Measurements from ENCODE around the gene GDI2.
A peak's percentile ranks its signal among the peaks of the same experiment; 100 is the strongest.
"Not testable (repeated sequence)": the region's sequence is repeated elsewhere in the genome, so short reads cannot be mapped to it uniquely, and the experiment has no call there.

GDI2 gene

DNA sequence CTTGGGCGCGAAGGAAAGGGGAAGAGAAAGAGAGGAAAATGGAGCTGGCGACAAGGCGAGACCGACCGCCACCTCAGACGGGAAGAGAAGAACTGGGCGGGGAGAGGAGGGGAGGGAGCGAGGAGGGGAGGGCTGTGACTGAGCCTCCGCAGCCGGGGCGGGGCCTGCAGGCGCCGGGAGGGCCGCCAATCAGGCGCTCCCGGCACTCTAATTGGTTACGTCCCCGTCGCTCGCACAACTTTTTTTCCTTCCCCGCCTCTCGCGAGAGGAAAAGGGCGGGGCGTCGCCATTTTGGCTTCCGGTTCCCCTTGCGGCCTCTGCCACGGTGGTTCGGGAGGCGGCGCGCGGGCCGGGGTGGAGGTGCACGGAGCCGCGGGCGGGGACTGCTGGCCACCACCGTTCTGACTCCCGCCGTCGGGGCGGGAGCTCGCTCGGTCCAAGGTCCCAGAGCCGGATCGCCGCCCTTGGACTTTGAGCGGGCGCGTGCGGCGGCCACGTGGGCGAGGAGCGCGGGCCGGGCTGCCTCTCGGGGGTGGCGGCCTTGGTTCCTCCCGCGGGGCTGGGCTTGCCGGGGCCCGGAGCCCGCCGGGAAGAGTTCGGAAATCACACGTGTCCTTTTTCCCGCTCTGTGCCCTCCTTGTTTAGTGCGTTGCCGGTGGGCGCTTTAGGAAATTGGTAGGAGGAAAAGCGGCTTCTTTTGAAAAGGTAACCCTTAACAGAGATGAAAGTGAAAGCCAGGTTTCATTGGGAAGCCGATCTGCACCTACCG lies at the start of gene GDI2:
Gene GDI2 (minus strand): TSS at position 94 of the 769 bp plus-strand sequence. CDS start 176 bp downstream, outside the sequence.
- Histone ChIP-seq H3K4me1 (ENCODE audit: control insufficient read depth, insufficient read depth, low read length) (peaks cover 18% of the 10 kb centered on the region), H3K4me3 (ENCODE audit: low read depth, low read length) (peak within 1 kb of the TSS; percentile 100), H3K36me3 (ENCODE audit: control insufficient read depth, insufficient read depth, low read length) (0 out of 2 replicates have a peak, but pooled peaks cover 4% of the 10 kb centered on the region), H3K27me3 (ENCODE audit: control insufficient read depth, insufficient read depth, low read length) (no peaks in the 10 kb centered on the region), H3K27ac (ENCODE audit: low read depth, low read length) (peak within 1 kb of the TSS; percentile 98), H3K9me3 (ENCODE audit: control insufficient read depth, insufficient read depth, low read depth, low read length) (no peaks in the 10 kb centered on the region), H3K9ac (ENCODE audit: low read length) (peak within 1 kb of the TSS; percentile 98)

DNA sequence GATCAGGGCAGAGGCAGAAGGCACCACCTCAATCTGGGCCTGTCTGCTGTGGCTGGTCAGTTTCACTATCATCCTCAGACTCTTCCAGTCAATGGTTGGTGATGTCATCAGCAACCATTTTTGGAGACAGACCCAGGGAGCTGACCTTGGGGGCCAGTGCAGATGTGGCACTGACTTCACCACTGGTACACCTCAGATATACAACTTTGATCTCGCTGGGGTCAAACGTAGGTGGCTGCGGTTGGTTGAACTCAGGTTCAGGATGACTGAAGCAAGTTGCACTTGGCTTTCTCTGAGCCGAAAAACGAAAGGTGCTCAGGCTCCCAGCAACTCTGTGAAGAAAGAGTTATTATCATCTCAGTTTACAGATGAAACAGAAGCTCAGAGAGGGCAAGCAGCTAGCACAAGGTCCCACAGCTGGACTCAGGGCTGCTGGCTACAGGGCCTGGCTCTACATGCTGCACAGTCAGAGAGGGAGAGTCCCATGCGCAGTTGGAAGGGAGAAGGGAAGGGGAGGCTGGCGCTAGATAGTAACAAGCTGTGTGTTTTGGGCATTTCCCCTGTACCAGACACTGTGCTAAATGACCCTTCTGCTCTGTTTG lies 49.2 kb upstream of the GDI2 start:
- Histone ChIP-seq H3K36me3 (ENCODE audit: control insufficient read depth, insufficient read depth, low read length) (peaks cover 4% of the 10 kb centered on the region; the same call in 1 of the 2 replicates), H3K27me3 (ENCODE audit: control insufficient read depth, insufficient read depth, low read length) (no peaks in the 10 kb centered on the region), H3K4me3 (ENCODE audit: low read depth, low read length) (no peak overlapping the region), H3K4me1 (ENCODE audit: control insufficient read depth, insufficient read depth, low read length) (no peaks in the 10 kb centered on the region), H3K9me3 (ENCODE audit: control insufficient read depth, insufficient read depth, low read depth, low read length) (no peaks in the 10 kb centered on the region), H3K27ac (ENCODE audit: low read depth, low read length) (no peak overlapping the region), H3K9ac (ENCODE audit: low read length) (no peak overlapping the region)

DNA sequence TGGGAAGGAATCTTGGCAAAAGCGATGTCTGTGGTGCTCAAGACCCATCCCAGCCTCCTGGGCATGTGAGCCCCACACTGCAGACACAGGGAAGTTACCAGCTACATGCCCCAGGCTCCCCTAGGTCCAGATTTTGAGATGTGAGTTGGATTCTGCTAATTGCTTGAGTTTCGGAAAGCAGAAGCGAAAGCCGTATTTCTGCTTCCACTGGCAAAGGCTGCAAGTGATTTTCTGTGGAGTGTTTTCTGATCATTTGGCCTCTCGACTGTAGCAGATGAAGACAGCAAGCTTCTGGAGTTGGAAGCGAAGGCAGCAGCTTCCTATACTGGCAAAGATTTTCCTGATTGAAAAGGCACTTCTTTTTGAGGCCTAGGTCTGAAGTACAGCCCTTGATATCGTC lies 46.8 kb upstream of the GDI2 start:
- Histone ChIP-seq H3K4me1 (ENCODE audit: control insufficient read depth, insufficient read depth, low read length) (no peaks in the 10 kb centered on the region), H3K9ac (ENCODE audit: low read length) (no peak overlapping the region), H3K9me3 (ENCODE audit: control insufficient read depth, insufficient read depth, low read depth, low read length) (no peaks in the 10 kb centered on the region), H3K36me3 (ENCODE audit: control insufficient read depth, insufficient read depth, low read length) (peaks cover 4% of the 10 kb centered on the region; the same call in 1 of the 2 replicates), H3K4me3 (ENCODE audit: low read depth, low read length) (no peak overlapping the region), H3K27me3 (ENCODE audit: control insufficient read depth, insufficient read depth, low read length) (no peaks in the 10 kb centered on the region), H3K27ac (ENCODE audit: low read depth, low read length) (no peak overlapping the region)

DNA sequence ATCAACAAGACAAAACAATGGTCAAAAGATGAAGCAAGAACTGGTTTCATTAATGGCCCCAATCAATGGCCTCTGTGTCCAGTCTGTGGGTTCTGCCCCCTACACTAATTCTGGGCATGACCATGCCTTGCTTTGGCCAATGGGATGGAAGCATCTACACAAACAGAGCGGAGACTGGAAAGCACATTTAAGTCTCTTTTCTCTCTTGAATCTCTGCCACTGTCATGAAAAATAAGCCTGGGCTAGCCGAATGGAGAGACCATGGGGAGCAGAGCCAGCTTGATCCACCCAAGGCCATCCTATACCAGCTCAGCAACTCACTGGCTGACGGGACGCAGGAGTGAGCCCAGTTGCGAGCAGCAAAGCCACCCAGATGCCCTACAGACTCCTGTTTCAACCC lies 45.6 kb upstream of the GDI2 start:
- Histone ChIP-seq H3K9me3 (ENCODE audit: control insufficient read depth, insufficient read depth, low read depth, low read length) (no peaks in the 10 kb centered on the region), H3K27me3 (ENCODE audit: control insufficient read depth, insufficient read depth, low read length) (no peaks in the 10 kb centered on the region), H3K36me3 (ENCODE audit: control insufficient read depth, insufficient read depth, low read length) (peaks cover 4% of the 10 kb centered on the region; the same call in 1 of the 2 replicates), H3K4me3 (ENCODE audit: low read depth, low read length) (no peak overlapping the region), H3K4me1 (ENCODE audit: control insufficient read depth, insufficient read depth, low read length) (no peaks in the 10 kb centered on the region), H3K9ac (ENCODE audit: low read length) (no peak overlapping the region), H3K27ac (ENCODE audit: low read depth, low read length) (no peak overlapping the region)

DNA sequence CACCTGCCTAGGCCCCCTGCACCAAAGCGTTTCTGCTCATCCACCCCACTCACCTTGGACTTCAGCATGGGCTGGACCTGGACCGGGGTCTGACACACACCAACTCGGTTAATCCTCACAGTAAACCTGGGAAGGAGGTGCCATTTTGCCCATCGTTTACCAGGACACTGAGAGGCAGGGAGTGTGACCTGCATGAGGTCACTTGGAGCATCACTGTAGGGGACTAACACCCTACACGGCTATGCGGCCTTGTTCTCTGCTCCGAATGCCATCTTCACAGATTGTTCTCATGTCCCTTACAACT lies 43.4 kb upstream of the GDI2 start:
- no peaks in the 10 kb centered on the region for H3K36me3 ChIP-seq (ENCODE audit: control insufficient read depth, insufficient read depth, low read length)
- no peaks in the 10 kb centered on the region for H3K9me3 ChIP-seq (ENCODE audit: control insufficient read depth, insufficient read depth, low read depth, low read length)
- H3K4me1 ChIP-seq (ENCODE audit: control insufficient read depth, insufficient read depth, low read length), result no peaks in the 10 kb centered on the region
- no peak overlapping the region for H3K27ac ChIP-seq (ENCODE audit: low read depth, low read length)
- H3K9ac ChIP-seq (ENCODE audit: low read length), result no peak overlapping the region
- H3K27me3 ChIP-seq (ENCODE audit: control insufficient read depth, insufficient read depth, low read length), result no peaks in the 10 kb centered on the region
- no peak overlapping the region for H3K4me3 ChIP-seq (ENCODE audit: low read depth, low read length)

DNA sequence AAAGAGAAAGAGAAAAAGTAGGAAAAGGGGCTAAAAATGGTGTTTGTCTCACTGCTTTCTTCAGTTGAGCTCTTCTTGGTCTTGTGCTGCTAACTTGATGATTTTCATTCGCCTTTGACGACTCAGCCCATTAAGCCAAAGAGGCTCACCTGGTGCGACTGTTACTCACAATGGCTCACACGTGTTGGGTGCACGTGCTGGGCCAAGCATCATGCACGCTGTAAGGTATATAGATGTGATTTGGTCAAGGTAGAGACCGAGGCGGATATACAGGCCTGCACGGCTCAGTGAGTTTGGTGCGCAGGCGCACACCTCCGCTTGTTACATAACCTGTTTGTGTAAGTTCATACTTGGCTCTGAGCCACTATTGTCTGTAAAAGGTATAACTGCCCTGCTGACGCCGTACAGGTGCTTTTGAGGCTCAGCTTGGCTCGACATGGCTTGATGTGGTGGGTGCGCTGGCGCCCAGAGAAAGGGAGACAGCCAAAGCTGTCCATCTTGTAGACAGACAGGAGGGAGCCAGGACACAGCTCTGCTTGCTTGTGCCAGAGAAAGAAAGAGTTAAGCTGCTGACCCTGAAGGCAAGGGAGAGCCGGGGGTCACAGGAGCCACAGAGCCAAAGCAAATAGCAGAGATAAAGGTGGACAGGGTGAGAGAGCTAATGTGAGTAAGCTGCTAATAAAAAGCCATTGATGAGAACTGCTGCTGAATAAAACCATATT lies 42.9 kb upstream of the GDI2 start:
- H3K4me1 ChIP-seq (ENCODE audit: control insufficient read depth, insufficient read depth, low read length), result no peaks in the 10 kb centered on the region
- H3K27me3 ChIP-seq (ENCODE audit: control insufficient read depth, insufficient read depth, low read length), result no peaks in the 10 kb centered on the region
- H3K9ac ChIP-seq (ENCODE audit: low read length), result no peak overlapping the region
- H3K9me3 ChIP-seq (ENCODE audit: control insufficient read depth, insufficient read depth, low read depth, low read length), result no peaks in the 10 kb centered on the region
- no peak overlapping the region for H3K4me3 ChIP-seq (ENCODE audit: low read depth, low read length)
- no peak overlapping the region for H3K27ac ChIP-seq (ENCODE audit: low read depth, low read length)
- H3K36me3 ChIP-seq (ENCODE audit: control insufficient read depth, insufficient read depth, low read length), result no peaks in the 10 kb centered on the region

DNA sequence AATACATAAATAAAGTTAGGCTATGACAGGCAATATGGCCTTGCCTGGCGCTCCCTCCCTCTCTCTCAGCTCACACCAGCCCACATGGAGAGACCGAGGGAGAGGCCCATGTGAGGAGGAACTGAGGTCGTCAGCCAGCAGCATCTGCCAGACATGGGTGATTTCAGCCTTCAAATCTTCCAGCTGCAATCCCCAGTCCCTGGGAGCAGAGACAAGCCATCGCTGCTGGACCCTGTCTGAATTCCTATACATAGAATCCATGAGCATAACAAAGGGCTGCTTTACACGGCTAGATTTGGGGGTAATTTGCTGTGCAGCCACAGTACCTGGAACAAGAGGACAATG lies 40.9 kb upstream of the GDI2 start:
- Histone ChIP-seq H3K4me1 (ENCODE audit: control insufficient read depth, insufficient read depth, low read length) (no peaks in the 10 kb centered on the region), H3K27ac (ENCODE audit: low read depth, low read length) (no peak overlapping the region), H3K4me3 (ENCODE audit: low read depth, low read length) (no peak overlapping the region), H3K9me3 (ENCODE audit: control insufficient read depth, insufficient read depth, low read depth, low read length) (no peaks in the 10 kb centered on the region), H3K9ac (ENCODE audit: low read length) (no peak overlapping the region), H3K27me3 (ENCODE audit: control insufficient read depth, insufficient read depth, low read length) (no peaks in the 10 kb centered on the region), H3K36me3 (ENCODE audit: control insufficient read depth, insufficient read depth, low read length) (no peaks in the 10 kb centered on the region)

DNA sequence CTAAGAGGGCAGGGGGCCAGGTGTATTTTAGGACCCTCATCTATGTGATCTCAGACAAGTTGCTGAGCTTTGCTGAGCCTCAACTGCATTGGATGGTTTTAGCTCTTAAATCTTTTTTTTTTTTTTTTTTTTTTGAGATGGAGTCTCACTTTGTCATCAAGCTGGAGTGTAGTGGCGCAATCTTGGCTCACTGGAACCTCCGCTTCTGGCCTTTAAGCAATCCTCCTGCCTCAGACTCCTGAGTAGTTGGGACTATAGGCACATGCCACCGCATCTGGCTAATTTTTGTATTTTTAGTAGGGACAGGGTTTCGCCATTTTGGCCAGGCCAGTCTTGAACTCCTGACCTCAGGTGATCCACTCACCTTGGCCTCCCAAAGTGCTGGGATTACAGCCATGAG lies 33.4 kb upstream of the GDI2 start:
- not testable (repeated sequence) for H3K36me3 ChIP-seq (ENCODE audit: control insufficient read depth, insufficient read depth, low read length); H3K9me3 ChIP-seq (ENCODE audit: control insufficient read depth, insufficient read depth, low read depth, low read length); H3K4me3 ChIP-seq (ENCODE audit: low read depth, low read length); H3K9ac ChIP-seq (ENCODE audit: low read length); H3K27ac ChIP-seq (ENCODE audit: low read depth, low read length); H3K4me1 ChIP-seq (ENCODE audit: control insufficient read depth, insufficient read depth, low read length); H3K27me3 ChIP-seq (ENCODE audit: control insufficient read depth, insufficient read depth, low read length)

DNA sequence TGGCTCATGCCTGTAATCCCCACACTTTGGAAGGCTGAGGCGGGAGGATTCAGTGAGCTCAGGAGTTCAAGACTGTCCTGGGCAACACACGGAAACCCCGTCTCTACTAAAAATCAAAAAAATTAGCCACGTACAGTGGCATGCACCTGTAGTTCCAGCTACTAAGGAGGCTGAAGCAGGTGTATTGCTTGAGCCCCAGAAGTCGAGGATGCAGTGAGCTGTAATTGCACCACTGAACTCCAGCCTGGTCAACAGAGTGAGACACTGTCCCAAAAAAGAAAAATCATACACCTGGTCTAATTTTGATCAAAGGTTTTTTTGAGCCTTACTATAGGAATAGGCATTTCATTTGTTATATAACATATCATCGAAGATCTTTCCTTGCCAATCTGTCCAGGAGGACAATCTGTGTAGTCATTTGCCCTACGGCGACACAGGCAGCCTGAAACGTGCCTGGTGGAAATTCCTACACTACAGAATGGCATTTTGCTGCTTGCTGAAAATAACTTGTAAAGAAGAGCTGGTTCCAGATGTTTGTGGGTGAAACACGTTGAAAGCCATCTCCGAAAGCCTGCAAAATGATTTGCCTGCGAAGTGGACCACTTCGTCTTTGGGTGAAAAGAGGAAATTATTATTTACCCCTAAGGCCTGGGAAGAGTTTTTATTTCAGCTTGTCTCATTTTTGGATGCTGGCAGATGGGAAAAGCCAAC lies 31.3 kb upstream of the GDI2 start:
- no peak overlapping the region for H3K27ac ChIP-seq (ENCODE audit: low read depth, low read length)
- no peak overlapping the region for H3K4me3 ChIP-seq (ENCODE audit: low read depth, low read length)

DNA sequence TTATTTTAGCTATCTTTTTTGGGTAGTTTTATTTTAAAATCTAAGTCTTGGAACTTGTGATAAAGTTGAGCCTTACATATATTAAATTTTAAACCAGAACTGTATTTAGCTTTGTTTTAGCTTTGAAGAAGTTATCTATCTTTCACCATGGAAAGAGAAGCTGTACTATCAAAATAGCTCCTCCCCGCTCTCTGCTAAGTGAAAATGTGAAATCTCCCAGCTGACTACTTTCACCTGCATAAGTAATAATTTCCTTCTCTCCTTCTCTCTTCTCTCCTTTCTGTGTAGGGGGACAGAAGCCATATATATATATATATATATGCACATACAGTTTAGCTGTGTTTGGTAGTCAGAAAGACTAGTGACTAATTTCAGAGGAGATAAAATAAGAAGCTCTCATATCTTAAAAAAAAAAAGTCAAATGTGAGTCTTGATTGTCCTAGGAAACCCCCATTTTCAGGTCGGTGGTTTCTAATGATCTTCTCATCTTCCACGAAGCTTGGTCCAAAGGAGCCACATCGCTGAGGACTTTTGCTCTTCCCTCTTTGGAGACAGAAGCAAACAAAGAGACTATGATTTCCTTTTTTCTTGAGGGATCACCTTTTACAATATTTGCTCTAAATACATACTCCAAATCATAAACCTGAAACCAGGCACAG lies 30.6 kb upstream of the GDI2 start:
- H3K4me1 ChIP-seq (ENCODE audit: control insufficient read depth, insufficient read depth, low read length), result peaks cover 13% of the 10 kb centered on the region; the same call in 1 of the 2 replicates

More for the DNA sequence above, 31.3 kb upstream of the GDI2 start:
- Histone ChIP-seq H3K4me1 (ENCODE audit: control insufficient read depth, insufficient read depth, low read length) (peaks cover 13% of the 10 kb centered on the region; the same call in 1 of the 2 replicates), H3K9ac (ENCODE audit: low read length) (no peak overlapping the region), H3K9me3 (ENCODE audit: control insufficient read depth, insufficient read depth, low read depth, low read length) (no peaks in the 10 kb centered on the region), H3K27me3 (ENCODE audit: control insufficient read depth, insufficient read depth, low read length) (no peaks in the 10 kb centered on the region), H3K36me3 (ENCODE audit: control insufficient read depth, insufficient read depth, low read length) (no peaks in the 10 kb centered on the region)

More for the DNA sequence above, 30.6 kb upstream of the GDI2 start:
- H3K27me3 ChIP-seq (ENCODE audit: control insufficient read depth, insufficient read depth, low read length), result no peaks in the 10 kb centered on the region
- H3K9ac ChIP-seq (ENCODE audit: low read length), result no peak overlapping the region
- H3K4me3 ChIP-seq (ENCODE audit: low read depth, low read length), result no peak overlapping the region
- H3K36me3 ChIP-seq (ENCODE audit: control insufficient read depth, insufficient read depth, low read length), result no peaks in the 10 kb centered on the region
- no peak overlapping the region for H3K27ac ChIP-seq (ENCODE audit: low read depth, low read length)
- no peaks in the 10 kb centered on the region for H3K9me3 ChIP-seq (ENCODE audit: control insufficient read depth, insufficient read depth, low read depth, low read length)
